ENCODE results near the gene TMOD3.

GRCh38 chr15:51863131-51863530, 33.7 kb downstream of the TMOD3 start:
- TF ChIP-seq SUZ12 (IDR thresholded peaks at IDR 0.05) (no peak), TARDBP (IDR thresholded peaks at IDR 0.05) (no peak), ARNT (IDR thresholded peaks at IDR 0.05) (no peak), HDGF (IDR thresholded peaks at IDR 0.05; ENCODE audit: borderline replicate concordance) (no peak), FOXM1 (IDR thresholded peaks at IDR 0.05; ENCODE audit: borderline replicate concordance) (no peak), PKNOX1 (IDR thresholded peaks at IDR 0.05) (no peak), SP1 (IDR thresholded peaks at IDR 0.05) (no peak), BHLHE40 (IDR thresholded peaks at IDR 0.05; ENCODE audit: borderline replicate concordance) (no peak), LEF1 (IDR thresholded peaks at IDR 0.05; ENCODE audit: borderline replicate concordance) (no peak), CTBP1 (IDR thresholded peaks at IDR 0.05; ENCODE audit: borderline replicate concordance) (no peak), FOXA1 (IDR thresholded peaks at IDR 0.05) (no peak), L3MBTL2 (conservative IDR thresholded peaks at IDR 0.05) (no peak), ELF4 (IDR thresholded peaks at IDR 0.05) (no peak)
